T-helper 2 cell treated with Interferon-gamma antibody and Interleukin-4, amounts not matched to agents 5 μg/mL and 100 μg/mL, for 36 hours (primary cell): Measurements from ENCODE around the gene DNAH8.

Experiments used
- DNase-seq: peaks from one replicate; pipeline ENCODE4 v3.0.0; 2021; ENCODE audit warnings: low spot score
- H3K27ac Mint-ChIP-seq: one replicate; pipeline ENCODE4 v1.8.0; 2021; ENCODE audit warnings: mild to moderate bottlenecking, mixed read lengths
- H3K27me3 Mint-ChIP-seq: one replicate; pipeline ENCODE4 v1.8.0; 2021; ENCODE audit warnings: low read depth, mixed read lengths
- H3K36me3 Mint-ChIP-seq: one replicate; pipeline ENCODE4 v1.8.0; 2021; ENCODE audit warnings: low read depth, mixed read lengths
- H3K4me1 Mint-ChIP-seq: one replicate; pipeline ENCODE4 v1.8.0; 2021; ENCODE audit warnings: low read depth, mixed read lengths
- H3K4me3 Mint-ChIP-seq: one replicate; pipeline ENCODE4 v1.8.0; 2022; ENCODE audit warnings: mild to moderate bottlenecking, moderate library complexity, mixed read lengths
- H3K9me3 Mint-ChIP-seq: one replicate; pipeline ENCODE4 v1.8.0; 2021; ENCODE audit warnings: mixed read lengths

DNAH8 gene

DNA sequence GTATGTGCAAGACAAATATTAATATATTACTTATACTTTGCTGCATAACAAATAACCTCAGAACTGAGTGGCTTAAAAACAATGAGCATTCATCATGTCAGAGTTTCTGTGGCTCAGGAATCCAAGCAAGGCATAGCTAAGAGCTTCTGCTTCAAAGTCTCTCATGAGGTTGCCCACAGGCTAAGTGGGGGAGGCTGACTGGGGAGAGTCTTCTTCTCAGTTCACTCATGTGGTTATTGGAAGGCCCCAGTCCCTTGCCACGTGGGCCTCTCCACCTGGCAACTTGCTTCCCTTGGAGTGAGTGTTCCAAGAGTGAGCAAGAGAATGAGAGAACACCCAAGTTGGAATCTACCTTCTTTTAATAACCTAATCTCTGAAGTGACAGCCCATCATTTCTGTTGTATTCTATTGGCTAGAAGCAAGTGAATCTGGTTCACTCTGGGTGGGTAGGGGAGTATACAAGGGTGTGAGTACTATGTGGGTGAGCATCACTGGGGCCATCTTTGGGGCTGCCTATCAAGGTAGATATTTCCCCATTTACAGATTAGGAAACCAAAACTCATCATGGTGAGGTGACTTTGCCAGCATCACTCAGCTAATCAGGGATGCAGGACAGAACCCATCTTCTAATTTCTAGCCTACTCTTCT is 36.0 kb downstream of the DNAH8 start:
- Mint-ChIP-seq H3K9me3 (no peaks in the 10 kb centered on the region), H3K27me3 (peaks cover 7% of the 10 kb centered on the region), H3K4me1 (no peaks in the 10 kb centered on the region), H3K4me3 (no peak overlapping the region), H3K36me3 (no peaks in the 10 kb centered on the region), H3K27ac (no peak overlapping the region)
- DNase-seq = no peak

DNA sequence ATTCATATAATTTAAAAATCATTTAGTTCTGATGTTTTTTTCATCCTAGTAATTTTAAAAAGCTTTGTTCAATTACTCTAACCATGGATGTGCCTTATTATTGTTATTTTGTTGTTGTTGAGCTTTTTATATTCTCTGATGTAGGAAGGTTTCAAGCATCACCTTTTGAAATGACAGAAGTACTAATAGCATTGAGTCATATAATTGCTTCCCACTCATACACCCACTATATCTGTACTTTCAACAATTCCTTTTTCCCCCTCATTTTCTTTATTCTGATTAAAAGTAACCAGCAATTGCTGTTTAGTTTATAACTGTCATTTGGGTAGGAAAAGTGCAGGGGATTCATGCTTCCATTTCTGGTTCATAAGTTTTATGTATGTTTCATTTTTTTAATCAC is 38.6 kb downstream of the DNAH8 start:
- Mint-ChIP-seq H3K4me1 (no peaks in the 10 kb centered on the region), H3K36me3 (no peaks in the 10 kb centered on the region), H3K9me3 (no peaks in the 10 kb centered on the region), H3K27me3 (peaks cover 6% of the 10 kb centered on the region), H3K4me3 (no peak overlapping the region), H3K27ac (no peak overlapping the region)
- no peak for DNase-seq

DNA sequence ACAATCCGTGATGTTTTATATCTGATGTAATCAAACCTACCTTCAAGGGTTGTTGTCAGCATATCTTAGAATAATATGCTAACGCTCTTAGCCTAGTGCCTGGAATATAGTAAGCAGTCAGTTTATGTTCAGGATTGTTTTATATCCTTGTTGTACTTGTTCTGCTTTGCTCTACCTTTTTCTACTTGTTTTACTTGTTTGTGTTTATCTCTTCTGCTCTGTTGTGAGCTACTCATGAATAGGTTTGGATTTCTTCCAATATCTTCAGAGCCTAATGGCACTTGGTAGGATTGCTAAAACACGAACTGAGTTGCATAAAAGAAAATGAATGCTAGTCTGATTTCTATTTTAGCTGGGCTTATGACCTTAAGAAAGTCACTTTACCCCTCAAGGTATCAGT is 40.1 kb downstream of the DNAH8 start:
- Mint-ChIP-seq H3K27ac (no peak overlapping the region), H3K36me3 (no peaks in the 10 kb centered on the region), H3K4me1 (no peaks in the 10 kb centered on the region), H3K4me3 (no peak overlapping the region), H3K9me3 (no peaks in the 10 kb centered on the region), H3K27me3 (peaks cover 2% of the 10 kb centered on the region)
- no peak for DNase-seq

DNA sequence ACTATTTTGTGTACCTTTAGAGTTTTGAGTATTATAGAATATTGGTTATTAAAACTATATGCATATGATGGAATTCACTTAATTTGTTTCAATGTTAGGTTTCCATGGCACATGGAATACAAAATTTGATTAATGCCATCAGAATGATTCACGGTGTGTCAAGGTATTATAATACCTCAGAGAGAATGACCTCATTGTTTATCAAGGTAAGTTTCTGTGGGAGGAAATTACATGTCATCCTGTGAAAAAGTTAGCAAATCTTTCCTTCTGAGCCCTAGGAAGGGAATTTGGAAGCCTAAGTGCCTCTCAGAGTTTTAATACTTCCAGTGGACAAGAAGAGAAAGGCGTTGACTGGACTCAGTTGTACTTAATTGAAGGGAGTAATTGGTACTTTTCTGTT is 40.8 kb downstream of the DNAH8 start:
- H3K27ac Mint-ChIP-seq = no peak overlapping the region
- no peaks in the 10 kb centered on the region for H3K4me1 Mint-ChIP-seq
- H3K27me3 Mint-ChIP-seq = peaks cover 2% of the 10 kb centered on the region
- DNase-seq = no peak
- H3K36me3 Mint-ChIP-seq = no peaks in the 10 kb centered on the region
- no peak overlapping the region for H3K4me3 Mint-ChIP-seq
- H3K9me3 Mint-ChIP-seq = no peaks in the 10 kb centered on the region

DNA sequence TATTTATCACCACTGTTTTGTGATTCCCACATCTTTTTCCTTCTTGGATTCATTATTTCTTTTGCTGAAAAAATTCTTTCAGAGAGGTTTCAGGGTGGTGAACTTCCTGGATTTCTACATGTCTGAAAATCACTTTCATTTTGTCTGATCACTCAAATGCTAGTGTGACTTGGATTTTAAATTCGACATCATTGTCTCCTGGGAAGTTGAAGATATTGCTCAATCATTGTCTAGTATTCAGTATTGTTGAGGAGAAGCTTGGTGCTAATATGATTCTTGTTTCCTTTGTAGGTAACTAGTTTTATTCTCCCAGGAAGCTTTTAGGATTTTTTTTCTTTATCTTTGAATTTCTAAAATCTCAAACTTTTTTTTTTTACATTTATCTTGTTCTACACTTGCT is 45.0 kb downstream of the DNAH8 start:
- H3K9me3 Mint-ChIP-seq = no peaks in the 10 kb centered on the region
- H3K27me3 Mint-ChIP-seq = peaks cover 14% of the 10 kb centered on the region
- H3K27ac Mint-ChIP-seq = no peak overlapping the region
- no peaks in the 10 kb centered on the region for H3K36me3 Mint-ChIP-seq
- no peak overlapping the region for H3K4me3 Mint-ChIP-seq
- no peak for DNase-seq
- H3K4me1 Mint-ChIP-seq = no peaks in the 10 kb centered on the region

DNA sequence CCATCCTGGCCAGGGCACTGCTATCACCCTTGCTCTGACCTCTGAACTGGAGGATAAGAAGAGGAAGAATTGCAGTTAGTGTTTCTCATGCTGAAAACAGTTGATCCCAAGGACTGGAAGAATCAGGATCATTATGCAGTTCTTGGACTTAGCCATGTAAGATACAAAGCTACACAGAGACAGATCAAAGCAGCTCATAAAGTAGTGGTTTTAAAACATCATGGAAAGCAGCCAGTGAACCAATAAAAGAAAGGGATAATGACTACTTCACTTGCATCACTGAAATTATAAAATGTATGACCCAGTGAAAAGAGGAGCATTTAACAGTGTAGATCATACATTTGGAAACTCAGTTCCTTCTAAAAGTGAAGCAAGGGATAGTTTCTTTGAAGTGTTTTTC is 47.7 kb downstream of the DNAH8 start:
- DNase-seq = no peak
- H3K4me1 Mint-ChIP-seq = no peaks in the 10 kb centered on the region
- no peaks in the 10 kb centered on the region for H3K9me3 Mint-ChIP-seq
- peaks cover 15% of the 10 kb centered on the region for H3K27me3 Mint-ChIP-seq
- no peaks in the 10 kb centered on the region for H3K36me3 Mint-ChIP-seq
- no peak overlapping the region for H3K27ac Mint-ChIP-seq
- H3K4me3 Mint-ChIP-seq = no peak overlapping the region

DNA sequence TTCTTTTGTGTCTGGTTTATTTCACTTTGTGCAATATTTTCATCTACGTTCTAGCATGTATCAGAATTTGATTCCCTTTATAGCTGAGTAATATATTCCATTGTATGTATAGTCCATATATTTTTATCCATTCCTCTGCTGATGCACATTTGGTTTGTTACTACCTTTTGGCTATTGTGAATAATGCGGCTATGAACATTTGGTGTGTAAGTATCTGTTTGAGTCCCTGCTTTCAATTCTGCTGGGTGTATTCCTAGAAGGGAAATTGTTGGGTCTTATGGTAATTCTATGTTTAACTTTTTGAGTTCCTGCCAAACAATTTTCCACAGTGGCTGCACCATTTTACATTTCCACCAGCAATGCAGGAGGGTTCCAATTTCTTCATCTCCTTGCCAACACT is 52.4 kb downstream of the DNAH8 start:
- no peak for DNase-seq
- no peak overlapping the region for H3K27ac Mint-ChIP-seq
- H3K4me3 Mint-ChIP-seq = no peak overlapping the region
- H3K9me3 Mint-ChIP-seq = no peaks in the 10 kb centered on the region
- H3K36me3 Mint-ChIP-seq = no peaks in the 10 kb centered on the region
- H3K27me3 Mint-ChIP-seq = peaks cover 19% of the 10 kb centered on the region
- H3K4me1 Mint-ChIP-seq = peaks cover 2% of the 10 kb centered on the region

DNA sequence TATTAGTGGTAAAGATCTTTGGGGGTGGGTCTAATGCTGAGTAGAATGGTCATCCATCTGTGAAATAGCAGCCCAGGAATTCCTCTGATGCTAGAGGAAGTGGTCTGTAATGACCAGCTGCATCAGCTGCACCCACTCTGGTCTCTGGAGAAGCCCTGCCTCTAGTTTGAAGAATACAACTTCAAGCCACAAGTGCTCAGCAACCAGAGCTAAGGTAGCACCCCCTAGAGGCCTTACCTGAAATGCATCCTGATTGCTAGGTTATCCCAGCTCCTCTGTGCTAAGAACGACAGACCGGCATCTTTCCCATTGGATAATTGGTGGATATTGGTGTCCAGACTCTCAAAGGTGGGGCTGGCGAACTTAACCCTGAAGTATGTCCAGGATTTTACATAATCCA is 58.2 kb downstream of the DNAH8 start:
- Mint-ChIP-seq H3K4me3 (no peak overlapping the region), H3K9me3 (no peaks in the 10 kb centered on the region), H3K4me1 (peaks cover 2% of the 10 kb centered on the region), H3K27ac (no peak overlapping the region), H3K27me3 (peaks cover 11% of the 10 kb centered on the region), H3K36me3 (no peaks in the 10 kb centered on the region)
- DNase-seq = no peak

DNA sequence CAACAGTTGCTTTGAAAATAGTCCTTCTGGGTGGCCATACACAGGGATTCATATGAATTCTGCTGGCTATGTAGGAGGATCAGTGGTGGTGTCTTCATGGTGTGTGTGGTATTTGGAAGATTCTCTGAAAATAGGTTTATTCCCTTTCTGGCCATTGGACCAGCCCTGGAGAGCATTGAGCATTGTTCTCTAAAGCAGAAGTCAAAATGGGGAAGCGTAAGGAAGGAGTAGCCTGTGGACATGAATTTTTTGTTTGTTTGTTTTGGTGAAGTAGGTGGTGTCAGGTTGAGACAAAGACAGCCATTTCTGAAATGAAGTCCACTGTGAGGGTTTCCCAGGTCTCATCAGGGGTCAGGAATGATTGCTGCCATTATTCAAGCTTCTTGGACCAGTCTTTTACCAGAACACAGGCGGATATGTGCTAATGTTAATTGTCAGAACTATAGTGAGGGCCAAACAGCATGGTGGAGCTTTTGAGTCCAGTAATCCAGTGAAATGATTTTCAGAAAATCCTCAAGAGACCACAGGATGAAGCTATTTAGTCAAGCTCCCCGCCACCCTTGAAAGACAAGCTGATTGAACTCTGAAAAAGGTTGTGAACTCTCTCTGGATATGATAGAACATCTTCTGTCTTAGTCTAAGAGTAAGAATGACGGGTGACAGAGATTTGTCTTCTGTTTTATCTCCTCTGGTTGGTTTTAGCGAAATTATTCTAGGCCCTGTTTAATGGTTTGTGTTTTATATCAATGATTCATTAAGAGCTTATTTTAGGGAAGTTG is 60.0 kb downstream of the DNAH8 start:
- no peak overlapping the region for H3K27ac Mint-ChIP-seq
- H3K9me3 Mint-ChIP-seq = no peaks in the 10 kb centered on the region
- H3K36me3 Mint-ChIP-seq = no peaks in the 10 kb centered on the region
- H3K27me3 Mint-ChIP-seq = peaks cover 19% of the 10 kb centered on the region
- H3K4me3 Mint-ChIP-seq = no peak overlapping the region
- no peaks in the 10 kb centered on the region for H3K4me1 Mint-ChIP-seq
- no peak for DNase-seq

DNA sequence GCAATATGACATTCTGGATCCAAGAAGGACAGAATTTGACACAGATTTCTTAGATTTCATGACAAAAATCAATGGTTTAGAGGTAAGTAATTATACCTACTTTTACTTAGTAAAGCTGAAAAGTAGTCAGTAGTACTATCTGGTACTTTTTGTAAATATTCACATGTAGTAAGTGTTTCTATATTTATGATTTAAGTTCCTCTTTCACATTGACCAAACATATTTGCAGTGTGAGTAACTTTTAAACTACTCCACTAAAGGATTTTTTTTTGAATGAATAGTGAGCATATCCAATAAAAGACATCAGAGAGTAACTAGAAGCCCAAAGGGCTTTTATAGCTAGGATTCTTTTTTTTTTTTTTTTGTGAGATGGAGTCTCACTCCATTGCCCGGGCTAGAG is 60.8 kb downstream of the DNAH8 start:
- peaks cover 25% of the 10 kb centered on the region for H3K27me3 Mint-ChIP-seq
- H3K4me3 Mint-ChIP-seq = no peak overlapping the region
- no peaks in the 10 kb centered on the region for H3K36me3 Mint-ChIP-seq
- no peak for DNase-seq
- H3K4me1 Mint-ChIP-seq = no peaks in the 10 kb centered on the region
- no peak overlapping the region for H3K27ac Mint-ChIP-seq
- H3K9me3 Mint-ChIP-seq = no peaks in the 10 kb centered on the region

DNA sequence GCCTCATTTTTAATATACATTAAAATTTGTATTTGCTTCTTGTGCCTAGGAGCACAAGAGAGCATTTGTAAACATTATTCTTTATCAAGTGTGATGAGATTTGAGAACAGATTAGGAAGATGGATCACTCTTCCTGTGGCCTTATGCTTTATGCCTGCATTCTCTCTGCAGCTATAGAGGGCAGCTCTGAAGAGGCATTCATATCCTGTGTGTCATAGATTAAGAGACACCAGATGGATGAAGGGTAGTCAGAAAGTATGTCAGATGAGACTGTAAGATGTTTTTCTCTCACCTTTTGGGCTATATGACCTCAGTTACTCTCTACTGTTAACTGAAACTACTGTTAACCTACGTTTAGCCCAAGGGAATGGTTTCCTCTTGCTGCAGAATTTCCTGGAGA is 61.4 kb downstream of the DNAH8 start:
- no peak overlapping the region for H3K4me3 Mint-ChIP-seq
- H3K36me3 Mint-ChIP-seq = no peaks in the 10 kb centered on the region
- no peak overlapping the region for H3K27ac Mint-ChIP-seq
- no peaks in the 10 kb centered on the region for H3K9me3 Mint-ChIP-seq
- H3K4me1 Mint-ChIP-seq = no peaks in the 10 kb centered on the region
- no peak for DNase-seq
- H3K27me3 Mint-ChIP-seq = peaks cover 24% of the 10 kb centered on the region

DNA sequence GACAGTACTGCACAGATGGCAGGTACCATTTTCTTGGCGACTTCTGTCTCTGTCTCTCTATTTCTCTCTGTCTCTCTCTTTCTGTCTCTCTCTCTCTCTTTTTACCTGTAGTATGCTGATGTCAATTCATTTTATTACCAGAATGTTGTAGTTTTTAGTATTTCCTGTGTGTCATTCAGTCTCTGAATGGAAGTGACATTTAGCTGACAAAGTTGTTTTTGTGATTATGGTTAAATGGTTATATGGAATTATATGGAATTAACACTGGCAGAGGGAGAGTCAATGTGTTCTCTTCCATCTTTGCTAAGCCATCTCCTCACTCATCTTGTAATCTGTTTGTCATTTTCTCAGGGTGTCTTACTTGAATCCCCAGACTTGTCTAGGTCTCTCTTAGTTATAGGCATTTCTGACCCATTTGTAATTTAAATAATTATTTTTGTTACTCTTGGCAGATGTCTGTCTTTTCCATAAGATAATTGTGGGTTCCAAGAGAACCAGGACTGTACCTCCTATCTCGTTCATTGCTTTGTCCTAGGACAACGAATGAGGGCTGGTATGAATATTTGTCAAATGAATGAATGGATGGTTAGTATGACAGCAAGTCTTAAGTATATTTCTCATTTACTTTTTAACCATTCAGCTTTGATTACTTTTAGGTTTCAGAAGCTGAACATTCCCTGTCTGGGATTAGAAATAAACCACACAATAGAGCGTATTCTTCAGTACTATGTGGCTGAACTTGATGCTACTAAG is 64.4 kb downstream of the DNAH8 start:
- no peak overlapping the region for H3K27ac Mint-ChIP-seq
- no peaks in the 10 kb centered on the region for H3K9me3 Mint-ChIP-seq
- no peak overlapping the region for H3K4me3 Mint-ChIP-seq
- H3K36me3 Mint-ChIP-seq = no peaks in the 10 kb centered on the region
- peaks cover 22% of the 10 kb centered on the region for H3K27me3 Mint-ChIP-seq
- DNase-seq = no peak
- no peaks in the 10 kb centered on the region for H3K4me1 Mint-ChIP-seq

DNA sequence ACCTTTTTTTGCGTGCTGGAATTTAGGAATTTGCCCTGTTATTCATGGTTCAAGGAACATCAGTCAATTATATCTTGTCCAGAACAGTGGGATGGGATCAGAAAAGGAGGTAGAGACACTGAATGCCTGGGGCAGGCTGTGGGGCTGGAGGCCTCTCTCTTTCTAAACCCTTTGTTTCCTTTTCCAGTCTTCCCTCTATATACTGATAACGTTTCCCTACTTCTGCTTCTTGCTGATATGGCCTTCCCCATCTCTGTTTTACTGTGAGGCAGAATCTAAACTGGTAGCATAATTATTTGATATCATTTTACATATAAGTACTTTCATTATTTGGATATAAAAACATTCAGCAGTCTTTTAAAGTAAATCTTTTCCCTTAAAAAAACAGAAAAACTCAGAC is 67.5 kb downstream of the DNAH8 start:
- no peak overlapping the region for H3K27ac Mint-ChIP-seq
- H3K36me3 Mint-ChIP-seq = no peaks in the 10 kb centered on the region
- no peaks in the 10 kb centered on the region for H3K4me1 Mint-ChIP-seq
- no peak overlapping the region for H3K4me3 Mint-ChIP-seq
- no peaks in the 10 kb centered on the region for H3K9me3 Mint-ChIP-seq
- no peak for DNase-seq
- H3K27me3 Mint-ChIP-seq = peaks cover 34% of the 10 kb centered on the region

DNA sequence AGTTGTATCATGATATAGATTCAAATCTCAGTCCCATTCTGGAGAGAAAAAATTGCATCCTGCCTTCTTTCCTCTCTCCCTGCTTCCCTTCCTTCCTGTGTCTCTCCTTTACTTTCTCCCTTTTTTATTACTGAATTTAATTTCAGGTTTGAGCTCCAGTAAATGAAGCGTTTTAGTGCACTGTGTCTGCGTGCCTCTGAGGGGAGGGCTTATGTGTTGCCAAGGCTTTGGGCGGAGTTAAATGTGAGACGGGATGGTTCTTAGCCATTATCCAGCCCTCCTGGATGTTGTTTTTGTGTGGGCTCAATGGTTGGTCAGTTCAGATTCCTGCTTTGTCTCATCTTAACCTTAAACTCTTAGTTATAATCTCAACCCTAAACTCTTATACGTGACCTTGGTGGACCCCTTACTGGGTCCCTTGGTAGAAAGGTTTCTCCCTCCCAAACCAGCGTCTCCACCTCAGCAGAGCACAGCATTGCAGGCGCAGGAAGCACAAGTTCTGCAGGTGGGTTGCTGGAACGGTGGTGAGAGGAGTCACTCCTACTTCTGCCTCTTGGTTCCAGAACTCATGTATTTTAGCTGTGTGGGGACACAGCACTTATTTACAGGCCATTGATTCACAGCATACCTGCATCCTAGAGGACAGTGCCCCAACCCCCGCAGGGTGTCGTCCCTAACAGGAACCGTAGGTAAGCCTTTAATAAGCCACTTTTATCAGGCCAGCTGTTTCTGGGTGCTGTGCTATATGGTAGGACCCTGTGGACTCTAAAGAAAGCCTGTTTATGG is 68.5 kb downstream of the DNAH8 start:
- H3K4me3 Mint-ChIP-seq = no peak overlapping the region
- H3K36me3 Mint-ChIP-seq = no peaks in the 10 kb centered on the region
- H3K27me3 Mint-ChIP-seq = peaks cover 38% of the 10 kb centered on the region
- H3K27ac Mint-ChIP-seq = no peak overlapping the region
- H3K4me1 Mint-ChIP-seq = no peaks in the 10 kb centered on the region
- no peaks in the 10 kb centered on the region for H3K9me3 Mint-ChIP-seq
- no peak for DNase-seq
